ACC112 (cell line): ENCODE measurements around the gene HOXC5.

Experiments
- H2AFZ ChIP-seq: fragments of 200-600 bp; sonication (generic); one replicate; pipeline ENCODE4 v1.6.0; 2017; ENCODE audit warnings: antibody characterized with exemption, low read length; ENCODE audit not compliant: unreplicated experiment
- H3K27ac ChIP-seq: fragments of 200-600 bp; sonication (generic); 2 replicates; pipeline ENCODE4 v1.5.1; 2014; ENCODE audit warnings: low read depth, mild to moderate bottlenecking, antibody characterized with exemption, low read length, moderate library complexity
- H3K27me3 ChIP-seq: fragments of 200-600 bp; sonication (generic); 2 replicates; pipeline ENCODE4 v1.6.1; 2014; ENCODE audit warnings: mild to moderate bottlenecking, antibody characterized with exemption, low read length, moderate library complexity, mixed read lengths; ENCODE audit not compliant: insufficient read depth
- H3K36me3 ChIP-seq: fragments of 200-600 bp; sonication (generic); 2 replicates; pipeline ENCODE4 v1.6.1; 2016; ENCODE audit warnings: mild to moderate bottlenecking, antibody characterized with exemption, low read length, moderate library complexity, mixed read lengths; ENCODE audit not compliant: insufficient read depth
- H3K4me1 ChIP-seq: fragments of 200-600 bp; sonication (generic); one replicate; pipeline ENCODE4 v1.6.1; 2016; ENCODE audit warnings: low read length, mixed read lengths; ENCODE audit not compliant: insufficient read depth, unreplicated experiment, control insufficient read depth
- H3K4me3 ChIP-seq: fragments of 200-600 bp; sonication (generic); 2 replicates; pipeline ENCODE4 v1.5.1; 2014; ENCODE audit warnings: mild to moderate bottlenecking, low read depth, low read length
- H3K79me2 ChIP-seq: fragments of 200-600 bp; sonication (generic); one replicate; pipeline ENCODE4 v1.6.0; 2016; ENCODE audit warnings: low read length; ENCODE audit not compliant: control insufficient read depth, unreplicated experiment, insufficient read depth

Gene HOXC5

GRCh38 chr12:53989227-53990113 is 43.4 kb upstream of the HOXC5 start:
- Histone ChIP-seq H3K27ac (no peak overlapping the region), H3K79me2 (no peaks in the 10 kb centered on the region), H3K27me3 (peaks cover 87% of the 10 kb centered on the region), H3K4me1 (peaks cover 19% of the 10 kb centered on the region), H3K36me3 (no peaks in the 10 kb centered on the region), H3K4me3 (peak overlapping the region; percentile 62), H2AFZ (peak overlapping the region; percentile 16)

- H3K4me1 ChIP-seq = peaks cover 19% of the 10 kb centered on the region
Observed at GRCh38 chr12:53990311-53991076, 42.4 kb upstream of the HOXC5 start.

GRCh38 chr12:53991077-53991460 is 41.8 kb upstream of the HOXC5 start:
- Histone ChIP-seq H3K4me3 (peak overlapping the region; percentile 62), H3K79me2 (no peaks in the 10 kb centered on the region), H2AFZ (peak overlapping the region; percentile 54), H3K27me3 (peaks cover 91% of the 10 kb centered on the region), H3K36me3 (no peaks in the 10 kb centered on the region), H3K4me1 (peaks cover 19% of the 10 kb centered on the region), H3K27ac (no peak overlapping the region)

More at GRCh38 chr12:53990311-53991076, 42.4 kb upstream of the HOXC5 start:
- H3K4me3 ChIP-seq = peak overlapping the region; percentile 62
- H3K27me3 ChIP-seq = peaks cover 91% of the 10 kb centered on the region
- H3K27ac ChIP-seq = no peak overlapping the region
- no peaks in the 10 kb centered on the region for H3K36me3 ChIP-seq
- peak overlapping the region; percentile 54 for H2AFZ ChIP-seq
- H3K79me2 ChIP-seq = no peaks in the 10 kb centered on the region

GRCh38 chr12:53992377-53992889 is 40.4 kb upstream of the HOXC5 start:
- Histone ChIP-seq H3K4me1 (peaks cover 19% of the 10 kb centered on the region), H3K27ac (no peak overlapping the region), H3K4me3 (no peak overlapping the region), H3K79me2 (no peaks in the 10 kb centered on the region), H3K36me3 (no peaks in the 10 kb centered on the region), H3K27me3 (peaks cover 83% of the 10 kb centered on the region), H2AFZ (no peak overlapping the region)

- Histone ChIP-seq H3K27ac (no peak overlapping the region), H3K4me1 (peaks cover 19% of the 10 kb centered on the region), H3K4me3 (no peak overlapping the region), H2AFZ (no peak overlapping the region), H3K79me2 (no peaks in the 10 kb centered on the region), H3K36me3 (no peaks in the 10 kb centered on the region), H3K27me3 (peaks cover 82% of the 10 kb centered on the region)
Observed at GRCh38 chr12:53993162-53994008, 39.5 kb upstream of the HOXC5 start.

GRCh38 chr12:53994009-53994263 is 38.9 kb upstream of the HOXC5 start:
- H3K27ac ChIP-seq = no peak overlapping the region
- no peaks in the 10 kb centered on the region for H3K79me2 ChIP-seq
- no peak overlapping the region for H2AFZ ChIP-seq
- no peaks in the 10 kb centered on the region for H3K36me3 ChIP-seq
- H3K4me3 ChIP-seq = 0 out of 2 replicates have a peak overlapping the region, but pooled peaks have one; percentile 47
- H3K4me1 ChIP-seq = peaks cover 19% of the 10 kb centered on the region
- peaks cover 87% of the 10 kb centered on the region for H3K27me3 ChIP-seq

- Histone ChIP-seq H2AFZ (no peak overlapping the region), H3K4me3 (peak overlapping the region; percentile 47; the same call in 1 of the 2 replicates), H3K4me1 (peaks cover 19% of the 10 kb centered on the region), H3K36me3 (no peaks in the 10 kb centered on the region), H3K79me2 (no peaks in the 10 kb centered on the region), H3K27me3 (peaks cover 88% of the 10 kb centered on the region), H3K27ac (no peak overlapping the region)
Observed at GRCh38 chr12:53994264-53995001, 38.4 kb upstream of the HOXC5 start.

GRCh38 chr12:53995002-53995377 is 37.9 kb upstream of the HOXC5 start:
- H3K36me3 ChIP-seq = no peaks in the 10 kb centered on the region
- H3K27me3 ChIP-seq = peaks cover 82% of the 10 kb centered on the region
- H3K27ac ChIP-seq = no peak overlapping the region
- no peak overlapping the region for H2AFZ ChIP-seq
- peak overlapping the region; percentile 72 for H3K4me3 ChIP-seq
- H3K79me2 ChIP-seq = no peaks in the 10 kb centered on the region
- H3K4me1 ChIP-seq = peaks cover 14% of the 10 kb centered on the region

- Histone ChIP-seq H3K36me3 (no peaks in the 10 kb centered on the region), H3K4me3 (peak overlapping the region; percentile 72), H2AFZ (no peak overlapping the region), H3K27me3 (peaks cover 76% of the 10 kb centered on the region), H3K4me1 (peaks cover 8% of the 10 kb centered on the region), H3K79me2 (no peaks in the 10 kb centered on the region), H3K27ac (peak overlapping the region; percentile 69)
Observed at GRCh38 chr12:53995378-53996239, 37.2 kb upstream of the HOXC5 start.
